ENCODE data around the gene LRRC32. TPM values are rescaled to one million over a fixed set of nuclear protein-coding genes. Genes with fewer than 3 reads are reported as not detected.

The LRRC32 gene
- total and polyA plus RNA-seq, 10 of the 15 experiments (the other 5 are each of a cell fraction or from before 2014, with no cell fraction given), result 0.56 to 20.8 (median 7.4) TPM

- TF ChIP-seq PRDM15 (CRISPR knock-in tag; IDR thresholded peaks at IDR 0.05) (no peak), PAX8 (IDR thresholded peaks at IDR 0.05) (no peak), SIN3A (IDR thresholded peaks at IDR 0.05; ENCODE audit: low read depth, low read length) (no peak), CBX3 (IDR thresholded peaks at IDR 0.05; ENCODE audit: borderline replicate concordance, low read depth) (no peak), E4F1 (IDR thresholded peaks at IDR 0.05; ENCODE audit: borderline replicate concordance, partially characterized antibody) (no peak), SUZ12 (IDR thresholded peaks at IDR 0.05; ENCODE audit: unreplicated experiment) (no peak), NRF1 (conservative IDR thresholded peaks at IDR 0.05; ENCODE audit: low read depth, low read length) (no peak), NFXL1 (IDR thresholded peaks at IDR 0.05; ENCODE audit: borderline replicate concordance) (no peak), MEF2A (IDR thresholded peaks at IDR 0.05; ENCODE audit: insufficient read depth, low read depth, low read length) (no peak)
These were observed 30.9 kb upstream of the LRRC32 start (continued) for GRCh38 chr11:76701294-76702040.
